Head of caudate nucleus (tissue), 42 donors: Measurements from ENCODE around the gene CTNNBIP1.
"Not testable (repeated sequence)": the region's sequence is repeated elsewhere in the genome, so short reads cannot be mapped to it uniquely, and the experiment has no call there.

ENCODE experiments used
- DNase-seq, 42 donors: peaks; one replicate each; pipeline versions ENCODE4 v3.0.0 to v3.0.0-alpha.2; 2020 to 2021; ENCODE audit warnings: mixed read lengths in 7 of 42
- intact Hi-C: fragments of 100-400 bp; cut with DNase I; formaldehyde crosslinking; loops from one replicate; pipeline ENCODE4 v1.15.0; 2022

The CTNNBIP1 gene

GRCh38 chr1:9910076-9910422 is at the start of gene CTNNBIP1:
Gene CTNNBIP1 (minus strand): TSS chr1:9910269. CDS start chr1:9872064, 38,205 bp downstream.
- intact Hi-C loops, result loop anchor here (2.0 kb wide), 1 partner anchor 33 kb away; the partner anchor contains the start of genes LZIC and NMNAT1
- DNase-seq, result no peak

DNA sequence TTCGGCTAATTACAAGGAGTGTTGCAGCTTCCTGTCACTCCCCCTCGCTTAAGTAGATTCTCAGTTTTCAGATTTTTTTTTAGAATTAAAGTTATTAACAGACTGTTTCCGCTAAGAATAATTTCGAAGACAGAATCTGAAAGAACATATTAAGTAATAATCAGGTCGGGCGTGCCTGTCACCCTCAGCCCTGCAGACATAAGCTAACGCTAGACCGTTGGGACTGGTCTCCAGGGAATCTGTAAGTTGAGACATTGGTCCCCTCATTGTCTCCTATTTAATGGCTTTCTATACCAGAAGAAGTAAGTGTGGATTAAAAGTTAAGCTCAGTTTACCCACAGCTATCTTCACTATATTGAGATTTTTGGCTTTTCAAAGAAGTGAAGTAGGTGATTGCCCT is 47.7 kb upstream of the CTNNBIP1 start:
- intact Hi-C loops, result no loop called here

GRCh38 chr1:9946315-9946714 is 36.2 kb upstream of the CTNNBIP1 start:
- intact Hi-C loops, result loop anchor here (5.0 to 10.0 kb wide), 2 partner anchors 72 to 86 kb away; partner anchors contain the start of gene UBE4B
- no peak for DNase-seq

More for the DNA sequence above, 47.7 kb upstream of the CTNNBIP1 start:
- DNase-seq, result no peak

- intact Hi-C loops, result loop anchor here (2.0 to 10.0 kb wide), 3 partner anchors 32 to 209 kb away; partner anchors contain the start of gene CTNNBIP1
- DNase-seq, result peak; percentile 86 to 97 (median 94)
Observed at GRCh38 chr1:9942939-9943788, 33.1 kb upstream of the CTNNBIP1 start, which contains the start of the genes LZIC and NMNAT1. Gene LZIC (minus strand): TSS chr1:9943391. CDS start chr1:9936619, 6,772 bp downstream. Gene NMNAT1 (plus strand): TSS chr1:9943475. CDS start chr1:9972074, 28,599 bp downstream.

DNA sequence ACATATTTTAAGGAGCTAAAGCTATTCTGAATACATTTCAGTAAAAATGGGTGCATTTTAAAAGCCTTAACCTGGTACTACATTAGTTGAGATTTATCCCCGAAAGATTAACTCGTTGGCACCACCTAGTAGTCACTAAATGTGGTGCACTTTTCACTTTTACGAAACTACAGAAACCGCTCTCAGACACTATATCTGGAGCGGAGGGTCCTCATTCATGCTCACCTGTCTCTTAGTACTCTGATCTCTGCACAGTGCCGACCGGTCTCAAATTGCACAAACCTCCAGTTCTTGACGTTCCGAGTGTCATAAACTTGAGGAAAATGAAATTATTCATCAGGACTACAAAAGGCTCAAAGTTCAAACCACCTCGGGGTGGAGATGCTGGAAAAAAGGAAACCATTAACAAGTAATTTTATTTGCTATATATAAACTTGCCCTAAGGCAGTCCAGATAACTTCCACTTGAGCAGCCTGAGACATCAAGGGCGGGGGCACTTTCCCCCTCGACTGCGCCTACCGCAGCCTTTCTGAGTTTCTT is 32.4 kb upstream of the CTNNBIP1 start:
- peak in 9 of 42 donors; percentile 8 to 49 (median 21) for DNase-seq
- intact Hi-C loops, result loop anchor here (2.0 to 10.0 kb wide), 3 partner anchors 32 to 210 kb away; partner anchors contain the start of gene CTNNBIP1

GRCh38 chr1:9929431-9930385 is 19.6 kb upstream of the CTNNBIP1 start:
- peak; percentile 13 to 88 (median 68) for DNase-seq
- intact Hi-C loops, result no loop called here

GRCh38 chr1:9927259-9927658 is 17.2 kb upstream of the CTNNBIP1 start:
- intact Hi-C loops, result no loop called here
- no peak for DNase-seq

GRCh38 chr1:9922342-9922741 is 12.3 kb upstream of the CTNNBIP1 start:
- no peak for DNase-seq
- intact Hi-C loops, result no loop called here

DNA sequence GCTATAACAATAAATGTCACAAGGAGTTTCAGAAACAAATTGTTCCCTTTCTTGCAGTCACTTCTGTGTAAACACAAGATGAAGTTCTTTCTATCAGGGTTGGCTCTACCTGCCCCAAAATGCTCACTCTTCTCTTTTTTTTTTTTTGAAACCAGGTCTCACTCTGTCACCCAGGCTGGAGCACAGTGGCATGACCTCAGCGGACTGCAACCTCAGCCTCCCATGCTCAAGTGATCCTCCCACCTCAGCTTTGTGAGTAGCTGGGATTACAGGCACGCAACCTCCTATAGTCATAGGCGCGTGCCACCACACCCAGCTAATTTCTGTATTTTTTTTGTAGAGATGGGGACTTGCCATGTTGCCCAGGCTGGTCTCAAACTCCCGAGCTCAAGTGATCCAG is 10.5 kb upstream of the CTNNBIP1 start:
- DNase-seq, result no peak
- intact Hi-C loops, result no loop called here

DNA sequence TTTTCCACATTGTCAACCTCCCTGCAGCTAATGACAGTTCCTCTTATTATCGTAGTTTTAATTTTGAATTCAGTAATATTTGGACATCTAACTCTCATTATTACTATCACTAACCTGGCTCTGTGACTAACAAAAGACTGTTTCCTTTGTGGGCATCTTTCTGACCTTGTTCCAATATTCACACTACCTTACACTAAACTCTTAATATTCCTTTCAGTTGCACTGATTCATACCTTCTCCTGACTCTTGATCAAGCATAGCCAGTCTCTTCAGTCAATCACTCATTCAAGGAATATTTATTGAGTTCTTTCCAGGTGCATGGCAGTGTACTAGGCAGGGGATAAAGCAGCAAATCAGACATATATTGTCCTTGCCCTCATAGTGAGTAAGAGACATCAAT is 7.8 kb upstream of the CTNNBIP1 start:
- intact Hi-C loops, result no loop called here
- DNase-seq, result no peak

DNA sequence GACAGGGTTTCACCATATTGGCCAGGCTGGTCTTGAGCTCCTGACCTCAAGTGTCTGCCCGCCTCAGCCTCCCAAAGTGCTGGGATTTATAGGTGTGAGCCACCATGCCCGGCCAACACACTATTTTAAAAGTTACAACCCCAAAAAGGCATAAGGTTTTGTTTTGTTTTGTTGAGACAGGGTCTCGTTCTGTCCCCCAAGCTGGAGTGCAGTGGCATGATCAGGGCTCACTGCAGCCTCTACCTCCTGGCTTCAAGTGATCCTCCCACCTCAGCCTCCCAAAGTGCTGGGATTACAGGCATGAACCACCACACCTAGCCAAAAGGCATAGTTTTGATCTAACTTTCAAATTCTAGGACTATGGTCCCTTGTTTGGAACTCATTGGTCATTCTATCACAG is 7.4 kb upstream of the CTNNBIP1 start:
- intact Hi-C loops, DNase-seq: not testable (repeated sequence)

DNA sequence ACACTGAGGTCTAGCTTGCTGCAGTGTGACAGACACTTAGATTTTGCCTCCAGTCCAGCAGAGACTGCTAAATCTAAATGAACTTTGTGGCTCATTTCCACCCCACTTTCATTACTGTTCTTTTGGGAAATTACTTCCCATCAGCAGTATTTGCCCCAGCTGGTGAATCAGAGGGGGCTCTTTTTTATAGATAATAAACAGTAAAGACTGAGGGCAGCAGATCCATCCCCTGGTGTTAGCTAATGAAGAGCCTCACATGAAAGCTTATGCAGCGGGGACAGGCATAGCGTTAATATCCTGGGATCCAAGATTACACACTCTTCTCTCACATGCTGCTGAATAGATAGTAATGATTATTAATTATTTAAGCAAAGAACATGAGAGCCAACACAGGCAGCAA is 6.4 kb upstream of the CTNNBIP1 start:
- intact Hi-C loops, result no loop called here
- no peak for DNase-seq

DNA sequence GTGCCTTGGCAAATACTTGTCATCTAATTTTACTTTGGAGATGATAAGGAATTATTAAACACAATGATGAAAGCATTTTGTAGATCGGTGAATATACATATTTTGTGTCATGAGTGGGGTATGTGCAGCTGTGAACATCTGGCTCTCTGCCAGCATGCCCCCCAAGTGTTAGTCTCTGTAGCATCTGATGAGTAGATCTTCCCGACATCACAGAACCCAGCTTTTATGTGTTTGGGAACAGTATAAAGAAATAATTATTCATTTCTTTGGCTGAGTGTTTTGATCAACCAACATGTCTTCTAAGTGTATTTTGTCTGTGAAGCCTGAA is 4.5 kb upstream of the CTNNBIP1 start:
- no peak for DNase-seq
- intact Hi-C loops, result no loop called here

GRCh38 chr1:9912264-9912936 is 2.3 kb upstream of the CTNNBIP1 start:
- intact Hi-C loops, result no loop called here

GRCh38 chr1:9910423-9911178 is 532 bp upstream of the CTNNBIP1 start:
- peak; percentile 99 to 100 (median 100) for DNase-seq
- intact Hi-C loops, result loop anchor here (2.0 kb wide), 1 partner anchor 32 kb away; the partner anchor contains the start of genes LZIC and NMNAT1

More at GRCh38 chr1:9912264-9912936, 2.3 kb upstream of the CTNNBIP1 start:
- no peak for DNase-seq

- intact Hi-C loops, result loop anchor here (2.0 kb wide), 1 partner anchor 33 kb away; the partner anchor contains the start of genes LZIC and NMNAT1
- peak in 29 of 42 donors; percentile 5 to 67 (median 42) for DNase-seq
Observed at GRCh38 chr1:9909234-9910046, 629 bp downstream of the CTNNBIP1 start.

DNA sequence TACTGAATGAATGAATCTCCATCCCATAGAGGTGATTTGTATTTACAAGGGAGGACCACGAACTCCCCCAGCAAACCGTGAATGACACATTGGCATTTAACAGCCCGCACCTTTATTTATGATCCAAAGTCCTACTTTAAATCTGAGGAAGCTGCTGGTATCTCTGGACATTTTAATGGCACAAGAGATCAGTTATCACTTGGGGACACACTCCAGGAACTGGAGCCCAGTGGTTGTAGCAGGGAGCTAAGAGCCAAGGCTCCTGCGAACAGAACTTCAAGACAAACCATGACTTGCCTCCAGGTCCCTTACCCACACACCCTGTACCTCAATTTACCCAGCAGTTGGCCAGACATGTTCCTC is 1.2 kb downstream of the CTNNBIP1 start:
- intact Hi-C loops, result no loop called here
- no peak for DNase-seq
